ENCODE data around the gene MAFG.
A peak's percentile ranks its signal among the peaks of the same experiment; 100 is the strongest.

Gene MAFG

GRCh38 chr17:81898029-81898866 lies 29.3 kb downstream of the MAFG start:
- H3F3A ChIP-seq (ENCODE audit: insufficient read depth, low read length): no peaks in the 10 kb centered on the region
- no peaks in the 10 kb centered on the region for H3K36me3 ChIP-seq (replicated peaks; ENCODE audit: insufficient read depth, low read length)
- peaks cover 8% of the 10 kb centered on the region for H3K79me2 ChIP-seq (ENCODE audit: low read length)
- no peaks in the 10 kb centered on the region for H3K9me2 ChIP-seq (replicated peaks; ENCODE audit: insufficient read depth, low read length)
- no peaks in the 10 kb centered on the region; the same call in 1 of the 2 replicates for H3K27me3 ChIP-seq (replicated peaks; ENCODE audit: insufficient read depth, low read length)
- no peaks in the 10 kb centered on the region for H3K9me3 ChIP-seq (replicated peaks; ENCODE audit: insufficient read depth, low read length)
- no peak for DNase-seq
- H2AFZ ChIP-seq (ENCODE audit: low read length): no peak overlapping the region
- no peak overlapping the region for H3K27ac ChIP-seq (ENCODE audit: low read length)
- H3K4me2 ChIP-seq (ENCODE audit: low read depth, low read length): no peak overlapping the region
- no peaks in the 10 kb centered on the region for H3K4me1 ChIP-seq (ENCODE audit: low read length)
- no peak for TF ChIP-seq EZH2phosphoT487 (IDR thresholded peaks at IDR 0.05; ENCODE audit: low read length)
- no peak for TF ChIP-seq EZH2 (optimal IDR thresholded peaks at IDR 0.05; ENCODE audit: low read depth, low read length)
- TF ChIP-seq CTCF (IDR thresholded peaks at IDR 0.05; ENCODE audit: low read length): no peak
- no peaks in the 10 kb centered on the region for H4K20me1 ChIP-seq (ENCODE audit: insufficient read depth, low read length)
- no peak overlapping the region for H3K9ac ChIP-seq (ENCODE audit: low read length)
- H3K4me3 ChIP-seq (ENCODE audit: low read length): no peak overlapping the region

GRCh38 chr17:81895400-81895799 lies 32.1 kb downstream of the MAFG start:
- Histone ChIP-seq H3K9ac (ENCODE audit: low read length) (no peak overlapping the region), H4K20me1 (ENCODE audit: insufficient read depth, low read length) (no peaks in the 10 kb centered on the region), H3K36me3 (replicated peaks; ENCODE audit: insufficient read depth, low read length) (no peaks in the 10 kb centered on the region), H2AFZ (ENCODE audit: low read length) (no peak overlapping the region), H3F3A (ENCODE audit: insufficient read depth, low read length) (peaks cover 5% of the 10 kb centered on the region), H3K4me3 (ENCODE audit: low read length) (no peak overlapping the region), H3K79me2 (ENCODE audit: low read length) (peaks cover 27% of the 10 kb centered on the region), H3K4me1 (ENCODE audit: low read length) (no peaks in the 10 kb centered on the region), H3K4me2 (ENCODE audit: low read depth, low read length) (no peak overlapping the region), H3K9me2 (replicated peaks; ENCODE audit: insufficient read depth, low read length) (no peaks in the 10 kb centered on the region), H3K9me3 (replicated peaks; ENCODE audit: insufficient read depth, low read length) (no peaks in the 10 kb centered on the region), H3K27ac (ENCODE audit: low read length) (no peak overlapping the region), H3K27me3 (replicated peaks; ENCODE audit: insufficient read depth, low read length) (no peaks in the 10 kb centered on the region)
- no peak for TF ChIP-seq CTCF (IDR thresholded peaks at IDR 0.05; ENCODE audit: low read length)
- no peak for TF ChIP-seq EZH2 (optimal IDR thresholded peaks at IDR 0.05; ENCODE audit: low read depth, low read length)
- TF ChIP-seq EZH2phosphoT487 (IDR thresholded peaks at IDR 0.05; ENCODE audit: low read length): no peak
- DNase-seq: no peak

GRCh38 chr17:81891303-81891552 lies 36.3 kb downstream of the MAFG start:
- Histone ChIP-seq H3K9me3 (replicated peaks; ENCODE audit: insufficient read depth, low read length) (no peaks in the 10 kb centered on the region), H2AFZ (ENCODE audit: low read length) (no peak overlapping the region), H3K4me1 (ENCODE audit: low read length) (peaks cover 10% of the 10 kb centered on the region), H3K27me3 (replicated peaks; ENCODE audit: insufficient read depth, low read length) (no peaks in the 10 kb centered on the region), H3F3A (ENCODE audit: insufficient read depth, low read length) (peaks cover 5% of the 10 kb centered on the region), H3K4me2 (ENCODE audit: low read depth, low read length) (no peak overlapping the region), H4K20me1 (ENCODE audit: insufficient read depth, low read length) (no peaks in the 10 kb centered on the region), H3K27ac (ENCODE audit: low read length) (peak overlapping the region; percentile 91; the same call in 1 of the 2 replicates), H3K4me3 (ENCODE audit: low read length) (peak overlapping the region; percentile 71; the same call in 1 of the 2 replicates), H3K9me2 (replicated peaks; ENCODE audit: insufficient read depth, low read length) (no peaks in the 10 kb centered on the region), H3K36me3 (replicated peaks; ENCODE audit: insufficient read depth, low read length) (peaks cover 26% of the 10 kb centered on the region), H3K79me2 (ENCODE audit: low read length) (peaks cover 66% of the 10 kb centered on the region), H3K9ac (ENCODE audit: low read length) (peak overlapping the region; percentile 90)
- no peak for TF ChIP-seq EZH2phosphoT487 (IDR thresholded peaks at IDR 0.05; ENCODE audit: low read length)
- TF ChIP-seq EZH2 (optimal IDR thresholded peaks at IDR 0.05; ENCODE audit: low read depth, low read length): no peak
- no peak for TF ChIP-seq CTCF (IDR thresholded peaks at IDR 0.05; ENCODE audit: low read length)
- no peak for DNase-seq

Data from MM.1S (cell line).